Endothelial cell of umbilical vein (primary cell): ENCODE results near the gene NR2F2. TPM values are rescaled to one million over a fixed set of nuclear protein-coding genes. Genes with fewer than 3 reads are reported as not detected.

Experiments
- BruUV-seq: library from RNA; stranded (reverse); fragments of 400-500 nt; replicated peaks from 2 replicates; lab custom pipeline; 2021; lab: Mats Ljungman, UMichigan
- CTCF ChIA-PET: fragments of 300-600, 350-600 bp; sonication (Branson Sonifier 250); formaldehyde crosslinking; loops from one replicate; lab custom pipeline; 2021; ENCODE audit warnings: antibody characterized with exemption, inconsistent platforms; lab: Charles Lee
- POLR2A ChIA-PET: fragments of 300-600, 350-600 bp; sonication (Branson Sonifier 250); formaldehyde crosslinking; loops from one replicate; lab custom pipeline; 2021; ENCODE audit warnings: antibody characterized with exemption, inconsistent platforms; lab: Charles Lee
- DNase-seq: peaks from one replicate; pipeline ENCODE4 v3.0.0-alpha.2; 2011; ENCODE audit warnings: low read depth, low spot score
- FAIRE-seq: peaks from 2 replicates; lab custom pipeline; 2011; peaks lifted over from hg19 to GRCh38; lab: Jason Lieb, UNC
- H2AFZ ChIP-seq: 2 replicates; pipeline ENCODE4 v1.6.0; 2012; ENCODE audit warnings: low read depth, low read length, control low read depth, inconsistent platforms
- H3K27ac ChIP-seq: 2 replicates; pipeline ENCODE4 v1.5.1; 2011; ENCODE audit warnings: low read depth, mild to moderate bottlenecking, control low read depth, low read length, moderate library complexity; ENCODE audit not compliant: insufficient read depth
- H3K27me3 ChIP-seq, 2 experiments: 2 replicates each; pipeline versions ENCODE4 v1.6.0 to v1.6.1; 2011; ENCODE audit warnings: low read length in 2 of 2, mixed read lengths in 1 of 2; ENCODE audit not compliant: control insufficient read depth in 2 of 2, insufficient read depth in 2 of 2
- H3K36me3 ChIP-seq, 2 experiments: 2 replicates in 1 of 2; 3 replicates in 1 of 2; pipeline ENCODE4 v1.5.1; 2011; ENCODE audit warnings: low read length in 2 of 2, mild to moderate bottlenecking in 1 of 2, moderate library complexity in 1 of 2; ENCODE audit not compliant: control insufficient read depth in 2 of 2, insufficient read depth in 2 of 2; ENCODE audit errors: extremely low read depth in 1 of 2
- H3K4me1 ChIP-seq: 3 replicates; pipeline ENCODE4 v1.5.1; 2011; ENCODE audit warnings: mild to moderate bottlenecking, low read length; ENCODE audit not compliant: control insufficient read depth, insufficient read depth; ENCODE audit errors: extremely low read depth
- H3K4me2 ChIP-seq: 2 replicates; pipeline ENCODE4 v1.6.1; 2011; ENCODE audit warnings: low read length, control low read depth, mixed read lengths; ENCODE audit not compliant: insufficient read depth
- H3K4me3 ChIP-seq, 3 experiments: fragments of 200-600 bp in 1 of 3; sonication (generic), shearing (Covaris generic) in 1 of 3; replicated peaks in 1 of 3; 2 replicates each; pipeline ENCODE4 v1.5.1; 2011 to 2016; ENCODE audit warnings: control low read depth in 3 of 3, low read length in 3 of 3, mild to moderate bottlenecking in 2 of 3, inconsistent platforms in 1 of 3, low read depth in 1 of 3, moderate library complexity in 1 of 3; ENCODE audit not compliant: insufficient read depth in 1 of 3
- H3K79me2 ChIP-seq: 2 replicates; pipeline ENCODE4 v1.6.0; 2012; ENCODE audit warnings: low read length, inconsistent platforms; ENCODE audit not compliant: control insufficient read depth, insufficient read depth
- H3K9ac ChIP-seq: replicated peaks from 2 replicates; pipeline ENCODE3; 2011; ENCODE audit warnings: low read length, control low read depth; ENCODE audit not compliant: insufficient read depth; ENCODE audit errors: extremely low read depth
- H3K9me1 ChIP-seq: replicated peaks from 3 replicates; pipeline ENCODE4 v1.6.0; 2011; ENCODE audit warnings: mild to moderate bottlenecking, low read length; ENCODE audit not compliant: control insufficient read depth, insufficient read depth; ENCODE audit errors: extremely low read depth
- H3K9me3 ChIP-seq: replicated peaks from 2 replicates; pipeline ENCODE4 v1.5.1; 2012; ENCODE audit warnings: low read length, inconsistent platforms; ENCODE audit not compliant: control insufficient read depth, insufficient read depth
- H4K20me1 ChIP-seq: replicated peaks from 2 replicates; pipeline ENCODE3; 2011; ENCODE audit warnings: mild to moderate bottlenecking, low read length; ENCODE audit not compliant: control insufficient read depth, insufficient read depth; ENCODE audit errors: extremely low read depth
- CTCF ChIP-seq, 2 donors: IDR thresholded peaks; 1 replicate in 1 of 2; 2 replicates in 1 of 2; pipeline ENCODE4 v1.5.1; 2011; ENCODE audit warnings: low read length in 2 of 2, mild to moderate bottlenecking in 2 of 2, moderate library complexity in 2 of 2, control low read depth in 1 of 2, inconsistent platforms in 1 of 2, low read depth in 1 of 2; ENCODE audit not compliant: insufficient read depth in 1 of 2; ENCODE audit errors: extremely low read depth in 1 of 2
- POLR2A ChIP-seq: IDR thresholded peaks from 2 replicates; pipeline ENCODE4 v1.6.1; 2012; ENCODE audit warnings: low read depth, mild to moderate bottlenecking, control low read depth, low read length
- POLR2AphosphoS5 ChIP-seq: IDR thresholded peaks from 2 replicates; pipeline ENCODE4 v1.6.1; 2012; ENCODE audit warnings: low read depth, mild to moderate bottlenecking, control low read depth, low read length, moderate library complexity; ENCODE audit not compliant: insufficient read depth
- dilution Hi-C: fragments of 300-500 bp; cut with MboI; formaldehyde crosslinking; loops from one replicate; pipeline ENCODE4 v1.15.0; 2019; ENCODE audit warnings: low sequenced_read_pairs; ENCODE audit not compliant: extremely low pct_ligation_motif_present
- intact Hi-C: fragments of 100-400 bp; cut with micrococcal nuclease; formaldehyde crosslinking; loops from one replicate; pipeline ENCODE4 v1.10.0; 2022
- polyA plus RNA-seq, 4 experiments: library from polyadenylated mRNA; depleted of rRNA in 3 of 4; stranded (reverse) in 3 of 4; unstranded in 1 of 4; fragments of >200 nt; gene quantifications; 2 replicates each; pipeline versions ENCODE4 v1.2.1 to v1.2.3, GENCODE V29; 2011 to 2012; ENCODE audit warnings: missing spikeins in 1 of 4
- total RNA-seq: library from RNA; stranded (reverse); gene quantifications from 2 replicates; pipeline ENCODE4 v1.2.3, GENCODE V29; 2021

NR2F2 gene
- total and polyA plus RNA-seq, 2 donors (not counting 3 experiments of a cell fraction or from before 2014, with no cell fraction given): 105 to 182 TPM

- Histone ChIP-seq H3K9ac (peak overlapping the region; percentile 85), H3K27me3 (no peaks in the 10 kb centered on the region), H3K27ac (peak overlapping the region; percentile 76), H4K20me1 (no peaks in the 10 kb centered on the region), H3K4me2 (peak overlapping the region; percentile 96), H3K9me1 (no peaks in the 10 kb centered on the region), H3K9me3 (no peaks in the 10 kb centered on the region), H2AFZ (no peak overlapping the region), H3K4me1 (peaks cover 80% of the 10 kb centered on the region), H3K4me3 (no peak overlapping the region), H3K79me2 (peaks cover 76% of the 10 kb centered on the region), H3K36me3 (no peaks in the 10 kb centered on the region)
- no TSS peak for BruUV-seq
- DNase-seq: peak; percentile 38
- CTCF ChIA-PET: interaction anchor here (0.8 to 8.4 kb wide), 14 partner anchors 14 to 1773 kb away, joined by 3 to 63 read pairs (median 8); no protein-coding TSS in a partner anchor
- POLR2A ChIA-PET: no interaction called here
- dilution Hi-C loops (no loop called here), intact Hi-C loops (loop anchor here (2.0 to 10.0 kb wide), 12 partner anchors 61 to 1939 kb away; no protein-coding TSS in a partner anchor)
- no peak for TF ChIP-seq POLR2A
- no peak for TF ChIP-seq POLR2AphosphoS5
- TF ChIP-seq CTCF (IDR thresholded peaks at IDR 0.05; ENCODE audit: extremely low read depth in 1 of 2, insufficient read depth in 1 of 2, low read depth in 1 of 2, low read length in 2 of 2): no peak
- no peak for FAIRE-seq
These were observed 25.2 kb downstream of the NR2F2 start for GRCh38 chr15:96355568-96356187.
